GM18867 (cell line): Measurements from ENCODE around the gene JSRP1.
"Not testable (repeated sequence)": the region's sequence is repeated elsewhere in the genome, so short reads cannot be mapped to it uniquely, and the experiment has no call there.

Source experiments
- ATAC-seq: cut with Tn5 transposase; IDR thresholded peaks from one replicate; pipeline ENCODE4 v1.9.1; 2021; ENCODE audit warnings: mild to moderate bottlenecking, moderate library complexity; ENCODE audit not compliant: unreplicated experiment

The JSRP1 gene

GRCh38 chr19:2282062-2282861, 26.0 kb upstream of the JSRP1 start, which contains the start of gene PEAK3:
Gene PEAK3 (minus strand): TSS chr19:2282175. CDS start chr19:2280931, 1,244 bp downstream.
- no peak for ATAC-seq

- not testable (repeated sequence) for ATAC-seq
Measured at GRCh38 chr19:2281265-2282061, 25.2 kb upstream of the JSRP1 start.

- ATAC-seq, result no peak
Measured at GRCh38 chr19:2280633-2281264, 24.5 kb upstream of the JSRP1 start.

GRCh38 chr19:2278459-2279158, 22.4 kb upstream of the JSRP1 start:
- ATAC-seq, result no peak

GRCh38 chr19:2277138-2277537, 20.9 kb upstream of the JSRP1 start:
- ATAC-seq, result no peak

GRCh38 chr19:2276429-2276986, 20.3 kb upstream of the JSRP1 start:
- ATAC-seq, result no peak

GRCh38 chr19:2275588-2276428, 19.6 kb upstream of the JSRP1 start:
- ATAC-seq, result no peak

GRCh38 chr19:2274931-2275535, 18.8 kb upstream of the JSRP1 start:
- ATAC-seq, result no peak

GRCh38 chr19:2274185-2274711, 18.0 kb upstream of the JSRP1 start:
- no peak for ATAC-seq

- ATAC-seq, result no peak
Measured at GRCh38 chr19:2273356-2274184, 17.4 kb upstream of the JSRP1 start.

GRCh38 chr19:2271234-2272103, 15.3 kb upstream of the JSRP1 start:
- no peak for ATAC-seq

- no peak for ATAC-seq
Measured at GRCh38 chr19:2270423-2271233, 14.4 kb upstream of the JSRP1 start.

- no peak for ATAC-seq
Measured at GRCh38 chr19:2270157-2270422, 13.9 kb upstream of the JSRP1 start.

GRCh38 chr19:2269244-2270156, 13.3 kb upstream of the JSRP1 start:
- peak; percentile 65 for ATAC-seq

- no peak for ATAC-seq
Measured at GRCh38 chr19:2268861-2269243, 12.6 kb upstream of the JSRP1 start.

- no peak for ATAC-seq
Measured at GRCh38 chr19:2268480-2268830, 12.2 kb upstream of the JSRP1 start.
